ENCODE data around the gene SLC2A9.

GRCh38 chr4:10063544-10064300, 42.4 kb upstream of the SLC2A9 start:
- TF ChIP-seq SP1 (IDR thresholded peaks at IDR 0.05) (no peak), ARNT (IDR thresholded peaks at IDR 0.05) (no peak), PKNOX1 (IDR thresholded peaks at IDR 0.05) (no peak)
